Ovary (tissue), 9 donors: ENCODE data around the gene CEP104. TPM values are rescaled to one million over a fixed set of nuclear protein-coding genes. Genes with fewer than 3 reads are reported as not detected.
A peak's percentile ranks its signal among the peaks of the same experiment; 100 is the strongest.

Experiments
- DNase-seq, 5 donors: peaks; one replicate each; pipeline ENCODE4 v3.0.0-alpha.2; 2019 to 2020
- H3K27ac ChIP-seq, 2 donors: fragments of 200-600 bp; one replicate each; pipeline versions ENCODE4 v1.5.1 to v1.8.0; 2019 to 2022
- H3K27me3 ChIP-seq: fragments of 200-600 bp; one replicate; pipeline ENCODE4 v1.8.0; 2022
- H3K36me3 ChIP-seq: fragments of 200-600 bp; sonication (generic); one replicate; pipeline ENCODE4 v1.5.1; 2019
- H3K4me1 ChIP-seq: one replicate; pipeline ENCODE4 v1.8.1; 2013; ENCODE audit warnings: mild to moderate bottlenecking, moderate library complexity; ENCODE audit not compliant: insufficient read depth
- H3K4me3 ChIP-seq: fragments of 200-600 bp; sonication (generic); one replicate; pipeline ENCODE4 v1.5.1; 2017
- H3K9me3 ChIP-seq, 2 donors: fragments of 200-600 bp in 1 of 2; sonication (generic) in 1 of 2; one replicate each; pipeline versions ENCODE4 v1.5.1 to v1.8.1; 2013 to 2019; ENCODE audit warnings: mild to moderate bottlenecking in 1 of 2, moderate library complexity in 1 of 2
- EP300 ChIP-seq: sonication (generic); formaldehyde crosslinking; IDR thresholded peaks from one replicate; pipeline ENCODE4 v1.6.1; 2017; ENCODE audit warnings: antibody characterized with exemption
- POLR2A ChIP-seq: fragments of 450-650 bp; IDR thresholded peaks from one replicate; pipeline ENCODE4 v1.6.1; 2017; ENCODE audit warnings: antibody characterized with exemption, mild to moderate bottlenecking, moderate library complexity
- WGBS, 3 donors: extraction: QIAGEN DNeasy Blood & Tissue Kit in 1 of 3; methylation state at CpG; one replicate each; pipeline versions ENCODE4 v1.1.5 to v1.1.7; 2013 to 2017; 5-methylcytosine and 5-hydroxymethylcytosine counted together
- intact Hi-C, 4 donors: fragments of 100-400 bp; cut with DNase I; formaldehyde crosslinking; loops; one replicate each; pipeline versions ENCODE4 v1.11.0 to v1.15.1; 2022 to 2023
- polyA plus RNA-seq, 2 donors: library from polyadenylated mRNA; stranded (reverse); fragments of 200-250 nt in 1 of 2; fragments of 350-450 nt in 1 of 2; fragmentation: Illumina TruSeq in 1 of 2; extraction: RNeasy Lipid Tissue Mini Kit (QIAGEN cat#74804) in 1 of 2; gene quantifications; one replicate each; pipeline ENCODE4 v1.2.3, GENCODE V29; 2013 to 2014
- total RNA-seq, 7 donors: library from RNA; depleted of rRNA in 2 of 7; stranded (reverse); fragments of >200 nt in 2 of 7; fragmentation: NEBNext Ultra II Directional in 3 of 7; extraction: Animal tissue kit (Norgen Biotek cat#: 25700) in 3 of 7; gene quantifications; one replicate each; pipeline versions ENCODE4 v1.1.0 to v1.2.4, GENCODE V29; 2016 to 2023
- TF ChIP-seq, protein P1 (sequence below), 3 donors: fragments of 450-650 bp in 2 of 3; fragments of 200-600 bp in 1 of 3; IDR thresholded peaks; one replicate each; pipeline versions ENCODE4 v1.5.1 to v1.8.0; 2016 to 2022; ENCODE audit warnings: antibody characterized with exemption in 3 of 3, mild to moderate bottlenecking in 1 of 3
- donor health status: DM: no; HTN: no; CAD: no; lungs with moderate emphysema.
- donor health status: DM: no; HTN: no; CAD: no.
- donor health status: Bipolar disorder and iron deficiency.
- donor health status: DM: yes; HTN: yes; CAD: no.
- donor health status: DM: no; HTN: no; CAD: no.
- donor health status: DM: yes; HTN: yes; CAD: no.

Gene CEP104
- total and polyA plus RNA-seq, 9 donors: 7.9 to 40.7 (median 37.6) TPM

DNA sequence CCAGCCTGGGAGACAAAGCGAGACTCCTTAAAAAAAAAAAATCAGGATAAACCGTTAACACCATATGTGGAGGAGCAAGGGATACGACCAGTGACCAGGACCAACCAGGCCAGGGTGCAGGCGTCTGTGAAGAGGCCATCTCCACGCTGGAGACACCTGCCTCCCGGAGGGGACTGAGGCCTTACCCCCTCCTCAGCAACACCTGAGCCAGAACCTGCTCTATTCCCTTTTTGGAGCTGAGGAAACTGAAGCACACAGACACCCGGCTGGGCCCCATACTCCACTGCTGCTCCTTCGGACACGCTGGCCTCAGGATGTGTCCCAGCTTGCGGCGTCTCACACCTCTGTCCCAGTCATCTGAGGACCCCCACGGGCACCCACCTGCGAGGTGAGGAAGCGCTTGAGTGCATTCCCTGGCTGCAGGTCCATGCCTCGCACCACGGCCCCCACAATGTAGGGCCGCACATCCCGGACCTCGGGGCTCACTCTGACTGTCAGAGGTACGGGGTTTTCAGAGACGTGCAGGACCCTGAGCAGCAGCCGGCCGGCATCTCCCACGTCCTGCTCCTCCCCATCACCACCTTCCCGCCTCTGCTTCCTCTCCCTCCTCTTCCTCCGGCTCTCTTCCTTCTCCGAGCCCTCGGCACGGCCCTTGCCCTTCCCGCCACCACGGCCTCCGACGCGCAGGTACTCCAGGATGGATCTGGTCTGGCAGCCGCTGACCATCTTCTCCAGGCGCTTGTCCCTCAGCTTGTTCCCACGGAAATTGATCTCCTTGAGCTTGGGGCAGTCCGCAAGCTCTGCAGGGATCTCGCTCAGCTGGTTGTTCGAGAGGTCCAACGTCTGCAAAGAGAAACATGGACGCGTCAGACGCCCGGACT is 70.3 kb downstream of the CEP104 start:
- H3K4me1 ChIP-seq: peaks cover 3% of the 10 kb centered on the region
- no peak for TF ChIP-seq EP300
- TF ChIP-seq, protein P1, sequence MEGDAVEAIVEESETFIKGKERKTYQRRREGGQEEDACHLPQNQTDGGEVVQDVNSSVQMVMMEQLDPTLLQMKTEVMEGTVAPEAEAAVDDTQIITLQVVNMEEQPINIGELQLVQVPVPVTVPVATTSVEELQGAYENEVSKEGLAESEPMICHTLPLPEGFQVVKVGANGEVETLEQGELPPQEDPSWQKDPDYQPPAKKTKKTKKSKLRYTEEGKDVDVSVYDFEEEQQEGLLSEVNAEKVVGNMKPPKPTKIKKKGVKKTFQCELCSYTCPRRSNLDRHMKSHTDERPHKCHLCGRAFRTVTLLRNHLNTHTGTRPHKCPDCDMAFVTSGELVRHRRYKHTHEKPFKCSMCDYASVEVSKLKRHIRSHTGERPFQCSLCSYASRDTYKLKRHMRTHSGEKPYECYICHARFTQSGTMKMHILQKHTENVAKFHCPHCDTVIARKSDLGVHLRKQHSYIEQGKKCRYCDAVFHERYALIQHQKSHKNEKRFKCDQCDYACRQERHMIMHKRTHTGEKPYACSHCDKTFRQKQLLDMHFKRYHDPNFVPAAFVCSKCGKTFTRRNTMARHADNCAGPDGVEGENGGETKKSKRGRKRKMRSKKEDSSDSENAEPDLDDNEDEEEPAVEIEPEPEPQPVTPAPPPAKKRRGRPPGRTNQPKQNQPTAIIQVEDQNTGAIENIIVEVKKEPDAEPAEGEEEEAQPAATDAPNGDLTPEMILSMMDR (IDR thresholded peaks at IDR 0.05): no peak
- TF ChIP-seq POLR2A: no peak
- intact Hi-C loops: no loop called here
- no peaks in the 10 kb centered on the region for H3K27me3 ChIP-seq
- H3K36me3 ChIP-seq: no peaks in the 10 kb centered on the region
- 84 to 88% (median 86%) methylated on average over 45 of the region's 45 CpGs for WGBS, 3 donors
- no peak overlapping the region for H3K4me3 ChIP-seq
- no peak for DNase-seq
- H3K9me3 ChIP-seq: no peaks in the 10 kb centered on the region
- H3K27ac ChIP-seq: no peak overlapping the region

DNA sequence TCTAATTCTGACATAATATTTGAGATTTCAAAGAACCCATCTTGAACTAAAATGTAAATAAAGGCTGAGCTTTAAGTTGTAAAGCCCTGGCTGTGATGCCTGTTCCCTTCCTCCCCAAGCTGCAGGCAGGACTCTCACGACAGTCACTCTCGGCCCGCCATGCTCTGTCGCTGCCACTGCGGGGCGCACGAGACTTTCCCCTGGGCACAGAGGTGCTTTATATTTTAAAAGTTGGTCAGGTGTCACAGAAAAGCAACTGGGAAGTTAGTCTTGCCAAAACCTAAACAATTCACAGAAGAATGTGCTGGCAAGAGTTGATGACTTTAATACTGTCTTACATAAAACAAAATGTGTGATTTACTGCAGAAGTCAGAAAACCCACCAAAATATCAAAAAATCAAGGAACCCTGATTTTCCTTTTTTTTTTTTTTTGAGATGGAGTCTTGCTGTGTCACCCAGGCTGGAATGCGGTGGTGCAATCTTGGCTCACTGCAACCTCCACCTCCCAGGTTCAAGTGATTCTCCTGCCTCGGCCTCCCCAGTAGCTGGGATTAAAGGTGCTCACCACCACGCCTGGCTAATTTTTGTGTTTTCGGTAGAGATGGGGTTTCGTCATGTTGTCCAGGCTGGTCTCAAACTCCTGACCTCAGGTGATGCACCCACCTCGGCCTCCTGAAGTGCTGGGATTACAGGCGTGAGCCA is 71.4 kb downstream of the CEP104 start:
- intact Hi-C loops: no loop called here
- peaks cover 2% of the 10 kb centered on the region for H3K4me1 ChIP-seq
- 73 to 83% (median 81%) methylated on average over 14 of the region's 14 CpGs for WGBS, 3 donors
- H3K4me3 ChIP-seq: no peak overlapping the region
- no peaks in the 10 kb centered on the region for H3K36me3 ChIP-seq
- DNase-seq: no peak
- TF ChIP-seq EP300: no peak
- no peaks in the 10 kb centered on the region for H3K27me3 ChIP-seq
- H3K27ac ChIP-seq: no peak overlapping the region
- H3K9me3 ChIP-seq: no peaks in the 10 kb centered on the region

DNA sequence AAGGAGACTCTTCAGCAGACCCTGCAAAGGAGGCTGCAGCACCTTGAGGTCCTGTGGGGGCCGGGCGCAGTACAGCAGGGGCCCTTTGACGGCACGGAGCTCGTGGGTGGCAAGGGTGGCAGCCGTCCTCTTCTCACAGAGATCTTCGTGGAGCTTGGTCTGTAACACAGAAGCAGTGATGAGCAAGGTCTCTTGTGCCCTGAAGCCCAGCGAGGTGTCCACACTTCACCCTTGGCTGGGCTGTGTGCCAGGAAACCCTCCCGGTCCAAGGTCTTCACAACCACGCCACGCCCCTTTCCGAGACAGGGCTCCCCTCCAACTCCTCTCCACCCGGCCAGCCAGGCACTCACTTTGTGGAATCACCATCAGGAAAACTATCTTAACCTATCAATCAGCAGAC is 72.0 kb downstream of the CEP104 start:
- Histone ChIP-seq H3K4me1 (no peaks in the 10 kb centered on the region), H3K36me3 (no peaks in the 10 kb centered on the region), H3K4me3 (no peak overlapping the region), H3K9me3 (no peaks in the 10 kb centered on the region), H3K27me3 (no peaks in the 10 kb centered on the region), H3K27ac (no peak overlapping the region)
- DNase-seq: peak in 4 of 5 donors; percentile 51 to 74 (median 62)
- TF ChIP-seq POLR2A (no peak), EP300 (no peak)
- TF ChIP-seq, protein P1 (IDR thresholded peaks at IDR 0.05): no peak
- 54 to 63% (median 60%) methylated on average over 13 of the region's 13 CpGs for WGBS, 3 donors
- intact Hi-C loops: no loop called here

DNA sequence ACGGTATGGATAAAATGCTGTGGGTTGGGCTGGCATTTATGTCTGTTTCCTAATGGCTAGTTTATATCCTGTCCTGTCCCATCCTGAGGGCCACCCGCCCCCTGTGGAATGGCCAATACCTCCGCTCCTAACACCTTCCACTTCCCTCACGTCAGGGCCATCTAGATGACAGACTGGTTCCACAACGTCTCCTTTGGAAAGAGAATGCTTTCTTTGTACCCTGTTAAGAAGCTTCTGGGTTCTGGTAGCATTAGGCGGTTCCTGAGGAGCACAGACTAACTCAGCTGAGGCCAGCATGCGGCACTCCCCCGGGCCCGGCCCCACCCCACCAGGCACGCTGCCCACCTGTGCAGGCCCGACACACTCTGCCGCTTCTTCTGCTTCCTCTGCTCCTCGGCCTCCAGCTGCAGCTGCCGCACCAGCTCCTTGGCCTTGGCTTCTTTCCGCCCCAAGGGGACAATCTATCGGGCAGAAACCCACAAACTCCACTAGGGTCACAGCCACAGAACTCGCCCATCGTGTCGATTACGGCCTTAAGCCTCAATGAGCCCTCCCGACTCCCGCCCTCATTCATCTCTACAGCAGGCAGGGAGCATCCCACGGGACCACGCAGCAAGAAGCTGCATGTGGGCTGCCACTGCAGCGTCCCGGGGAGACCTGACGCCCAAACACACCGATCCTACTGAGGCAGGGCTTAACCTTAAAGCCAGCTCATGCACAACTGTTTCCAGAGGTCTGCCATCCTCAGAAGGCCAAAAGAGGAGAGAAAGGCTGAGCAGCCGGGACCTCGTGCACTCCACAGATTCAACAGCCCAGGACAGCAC is 73.1 kb downstream of the CEP104 start:
- no peaks in the 10 kb centered on the region for H3K27me3 ChIP-seq
- H3K4me1 ChIP-seq: no peaks in the 10 kb centered on the region
- 74 to 79% (median 75%) methylated on average over 30 of the region's 30 CpGs for WGBS, 3 donors
- DNase-seq: peak in 1 of 5 donors; percentile 35
- intact Hi-C loops: no loop called here
- no peak for TF ChIP-seq POLR2A
- TF ChIP-seq, protein P1 (IDR thresholded peaks at IDR 0.05): no peak
- no peak for TF ChIP-seq EP300
- H3K27ac ChIP-seq: no peak overlapping the region
- H3K36me3 ChIP-seq: no peaks in the 10 kb centered on the region
- no peak overlapping the region for H3K4me3 ChIP-seq
- no peaks in the 10 kb centered on the region for H3K9me3 ChIP-seq
